Common myeloid progenitor, CD34-positive (primary cell): ENCODE data around the gene MARCHF5.
"Not testable (repeated sequence)": the region's sequence is repeated elsewhere in the genome, so short reads cannot be mapped to it uniquely, and the experiment has no call there.

Source experiments
- CTCF ChIA-PET: fragments of 350-600 bp; sonication (Branson Sonifier 250); formaldehyde crosslinking; loops from one replicate; lab custom pipeline; 2021; ENCODE audit warnings: antibody characterized with exemption; lab: Charles Lee
- POLR2A ChIA-PET: fragments of 350-600 bp; sonication (Branson Sonifier 250); formaldehyde crosslinking; loops from one replicate; lab custom pipeline; 2021; ENCODE audit warnings: antibody characterized with exemption; lab: Charles Lee
- DNase-seq, 3 donors: peaks; one replicate each; pipeline versions ENCODE4 v3.0.0 to v3.0.0-alpha.2; 2013
- H3K27ac ChIP-seq, 2 experiments: 1 replicate in 1 of 2; 2 replicates in 1 of 2; pipeline ENCODE4 v1.7.0; 2013; ENCODE audit warnings: inconsistent platforms in 2 of 2, low read length in 2 of 2, mild to moderate bottlenecking in 2 of 2, low read depth in 1 of 2, moderate library complexity in 1 of 2; ENCODE audit not compliant: severe bottlenecking in 2 of 2, insufficient read depth in 1 of 2, poor library complexity in 1 of 2
- H3K27me3 ChIP-seq, 5 experiments: replicated peaks in 2 of 5; 1 replicate in 3 of 5; 2 replicates in 2 of 5; pipeline versions ENCODE4 v1.6.1 to v1.7.0; 2013; ENCODE audit warnings: low read length in 4 of 5, mild to moderate bottlenecking in 2 of 5, moderate library complexity in 2 of 5, inconsistent platforms in 1 of 5; ENCODE audit not compliant: insufficient read depth in 5 of 5, control insufficient read depth in 4 of 5
- H3K36me3 ChIP-seq, 4 experiments: 1 replicate in 2 of 4; 2 replicates in 2 of 4; pipeline versions ENCODE4 v1.6.1 to v1.7.0; 2013; ENCODE audit warnings: low read length in 3 of 4, control low read depth in 1 of 4, mild to moderate bottlenecking in 1 of 4; ENCODE audit not compliant: control insufficient read depth in 4 of 4, insufficient read depth in 4 of 4
- H3K4me1 ChIP-seq, 4 experiments: 1 replicate in 3 of 4; 2 replicates in 1 of 4; pipeline versions ENCODE4 v1.6.1 to v1.7.1; 2013; ENCODE audit warnings: low read length in 3 of 4, mild to moderate bottlenecking in 3 of 4, control low read depth in 1 of 4, inconsistent platforms in 1 of 4, moderate library complexity in 1 of 4; ENCODE audit not compliant: control insufficient read depth in 4 of 4, insufficient read depth in 4 of 4; ENCODE audit errors: control extremely low read depth in 1 of 4
- H3K4me3 ChIP-seq, 7 experiments: 1 replicate in 4 of 7; 2 replicates in 3 of 7; pipeline versions ENCODE4 v1.5.1 to v1.7.0; 2013; ENCODE audit warnings: mild to moderate bottlenecking in 7 of 7, low read length in 6 of 7, moderate library complexity in 6 of 7, inconsistent platforms in 2 of 7, low read depth in 2 of 7, control low read depth in 1 of 7; ENCODE audit not compliant: insufficient read depth in 4 of 7, control insufficient read depth in 1 of 7; ENCODE audit errors: extremely low read depth in 1 of 7
- H3K9me3 ChIP-seq, 5 experiments: 1 replicate in 4 of 5; 2 replicates in 1 of 5; pipeline versions ENCODE4 v1.6.1 to v1.7.1; 2013; ENCODE audit warnings: low read length in 4 of 5, mild to moderate bottlenecking in 2 of 5, inconsistent platforms in 1 of 5, low read depth in 1 of 5, moderate library complexity in 1 of 5; ENCODE audit not compliant: control insufficient read depth in 4 of 5, insufficient read depth in 2 of 5; ENCODE audit errors: control extremely low read depth in 1 of 5
- WGBS: methylation state at CpG from one replicate; pipeline ENCODE4 v1.1.5; 2013; ENCODE audit not compliant: insufficient coverage; 5-methylcytosine and 5-hydroxymethylcytosine counted together

MARCHF5 gene

DNA sequence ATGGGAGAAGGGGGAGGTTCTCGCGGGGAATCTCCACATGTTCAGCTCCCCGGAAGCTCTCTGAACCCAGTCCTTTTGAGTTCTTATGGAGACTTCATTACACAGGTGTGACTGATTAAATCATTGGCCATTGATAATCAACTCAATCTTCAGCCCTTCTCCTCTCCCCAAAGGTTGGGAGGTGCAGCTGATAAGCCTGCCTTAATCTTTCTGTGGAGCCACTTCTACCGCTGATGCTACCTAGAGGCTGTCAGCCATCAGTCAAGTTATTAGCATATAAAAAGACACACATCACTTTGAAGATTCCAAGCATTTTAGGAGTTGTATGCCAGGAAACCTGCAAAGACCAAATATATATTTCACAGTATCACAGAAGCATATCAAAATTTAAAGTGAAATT lies 91.7 kb downstream of the MARCHF5 start:
- 91% methylated on average over 1 of the region's 4 CpGs for WGBS
- POLR2A ChIA-PET, result interaction anchor here (0.6 kb wide), 1 partner anchor 9 kb away, joined by 3 read pairs; no protein-coding TSS in a partner anchor
- CTCF ChIA-PET, result interaction anchor here (1.8 kb wide), 1 partner anchor 20 kb away, joined by 5 read pairs; no protein-coding TSS in a partner anchor
- no peak for DNase-seq
- Histone ChIP-seq H3K4me1 (peaks cover 0 to 12% (median 9%) of the 10 kb centered on the region in 4 experiments), H3K27me3 (peaks cover 0 to 2% (median 0%) of the 10 kb centered on the region in 5 experiments), H3K4me3 (no peak overlapping the region), H3K36me3 (no peaks in the 10 kb centered on the region), H3K27ac (no peak overlapping the region), H3K9me3 (no peaks in the 10 kb centered on the region)

DNA sequence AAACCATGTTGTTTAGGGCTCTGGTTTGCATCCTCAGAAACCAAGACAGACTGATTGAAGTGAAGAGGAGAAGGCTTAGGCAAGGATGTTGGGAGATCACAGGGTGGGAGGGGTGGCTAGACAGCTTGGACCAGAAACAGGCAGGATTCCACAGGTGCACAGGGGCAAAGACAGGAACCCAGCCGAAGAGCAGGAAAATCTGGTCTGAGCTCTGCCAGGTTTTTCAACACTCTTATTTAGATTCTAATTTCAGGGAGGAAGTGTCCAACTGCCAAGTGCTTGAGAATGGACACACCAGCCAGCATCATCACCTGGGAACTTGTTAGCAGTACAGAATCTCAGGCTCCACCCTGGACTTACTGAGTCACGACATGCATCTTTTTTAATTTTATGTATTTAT lies 93.8 kb downstream of the MARCHF5 start:
- Histone ChIP-seq H3K9me3 (no peaks in the 10 kb centered on the region), H3K4me1 (peaks cover 0 to 12% (median 9%) of the 10 kb centered on the region in 4 experiments), H3K27ac (no peak overlapping the region), H3K4me3 (no peak overlapping the region), H3K27me3 (peaks cover 0 to 2% (median 0%) of the 10 kb centered on the region in 5 experiments), H3K36me3 (no peaks in the 10 kb centered on the region)
- ChIA-PET CTCF (no interaction called here), POLR2A (no interaction called here)
- WGBS, result 100% methylated on average over 1 of the region's 2 CpGs
- DNase-seq, result no peak

DNA sequence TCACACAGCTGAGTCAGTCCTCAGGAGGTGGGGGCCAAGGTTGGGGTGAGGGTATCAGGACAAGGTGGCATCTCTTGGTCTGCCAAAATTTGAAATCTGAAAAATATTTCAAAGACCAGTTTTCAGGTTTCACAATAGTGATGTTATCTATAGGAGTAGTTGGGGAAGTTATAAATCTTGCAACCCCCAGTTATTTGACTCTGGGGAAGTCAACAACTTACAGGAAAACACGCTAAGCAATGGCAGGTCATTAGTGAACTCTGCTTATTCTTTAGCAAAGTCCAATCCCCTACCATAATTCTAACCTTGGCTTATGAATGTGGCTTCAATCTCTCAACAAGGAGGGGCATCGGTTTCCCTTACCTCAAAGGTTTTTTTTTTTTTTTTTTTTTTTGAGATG lies 94.9 kb downstream of the MARCHF5 start:
- POLR2A ChIA-PET, result no interaction called here
- H3K27ac ChIP-seq, result no peak overlapping the region
- no peak overlapping the region for H3K4me3 ChIP-seq
- DNase-seq, result peak; percentile 20 to 67 (median 53)
- H3K27me3 ChIP-seq, result no peaks in the 10 kb centered on the region
- no peaks in the 10 kb centered on the region for H3K36me3 ChIP-seq
- CTCF ChIA-PET, result no interaction called here
- 0% methylated on average over 1 of the region's 2 CpGs for WGBS
- H3K9me3 ChIP-seq, result no peaks in the 10 kb centered on the region
- H3K4me1 ChIP-seq, result peaks cover 0 to 12% (median 9%) of the 10 kb centered on the region in 4 experiments

DNA sequence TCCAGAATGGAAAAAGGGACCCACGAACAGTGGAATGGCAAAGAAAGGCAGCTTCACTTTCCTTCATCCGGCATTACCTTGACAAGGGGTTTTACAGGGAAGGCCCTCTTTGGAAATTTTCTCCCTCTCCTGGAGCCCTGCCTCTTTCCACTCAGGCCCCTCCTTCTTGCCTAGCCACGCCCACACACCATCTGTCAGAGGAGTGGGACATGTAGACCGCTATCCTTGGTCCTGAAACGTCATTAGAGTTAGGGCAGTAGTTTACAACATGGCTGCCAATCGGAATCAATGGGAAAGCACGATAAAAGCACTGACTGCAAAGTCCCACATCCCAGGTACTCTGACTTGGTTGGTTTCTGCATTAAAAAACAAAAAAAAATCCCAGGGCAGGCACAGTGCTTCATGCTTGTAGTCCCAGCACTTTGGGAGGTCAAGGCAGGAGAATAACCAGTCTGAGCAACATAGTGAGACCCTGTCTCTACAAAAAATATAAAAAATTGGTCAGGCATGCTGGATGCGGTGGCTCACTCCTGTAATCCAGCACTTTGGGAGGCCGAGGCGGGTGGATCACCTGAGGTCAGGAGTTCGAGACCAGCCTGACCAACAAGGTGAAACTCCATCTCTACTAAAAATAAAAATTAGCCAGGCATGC lies 96.4 kb downstream of the MARCHF5 start:
- 54% methylated on average over 10 of the region's 11 CpGs for WGBS
- CTCF ChIA-PET, result no interaction called here
- peak; percentile 72 to 88 (median 85) for DNase-seq
- H3K4me1 ChIP-seq, result peaks cover 0 to 12% (median 9%) of the 10 kb centered on the region in 4 experiments
- H3K4me3 ChIP-seq, result no peak overlapping the region
- H3K27ac ChIP-seq, result no peak overlapping the region
- POLR2A ChIA-PET, result no interaction called here
- no peaks in the 10 kb centered on the region for H3K27me3 ChIP-seq
- no peaks in the 10 kb centered on the region for H3K36me3 ChIP-seq
- H3K9me3 ChIP-seq, result no peaks in the 10 kb centered on the region

DNA sequence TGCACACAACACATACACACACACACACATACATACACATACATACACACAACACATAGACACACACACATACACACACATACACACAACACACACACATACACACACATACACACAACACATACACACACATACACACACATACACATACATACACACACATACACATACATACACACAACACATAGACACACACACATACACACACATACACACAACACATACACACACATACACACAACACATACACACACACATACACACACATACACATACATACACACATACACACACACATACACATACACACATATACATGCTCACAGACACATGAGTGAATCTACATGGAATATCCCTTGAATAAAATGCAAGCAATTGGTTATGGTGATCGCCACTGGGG lies 102.2 kb downstream of the MARCHF5 start:
- H3K4me1 ChIP-seq, H3K36me3 ChIP-seq, H3K9me3 ChIP-seq, H3K27me3 ChIP-seq, CTCF ChIA-PET, DNase-seq, H3K27ac ChIP-seq, H3K4me3 ChIP-seq: not testable (repeated sequence)
- POLR2A ChIA-PET, result interaction anchor here (0.6 to 0.7 kb wide), 2 partner anchors 67 to 300 kb away, joined by 3 to 5 read pairs; no protein-coding TSS in a partner anchor
- WGBS, result no CpG with 5 or more reads among the region's 1 CpG

DNA sequence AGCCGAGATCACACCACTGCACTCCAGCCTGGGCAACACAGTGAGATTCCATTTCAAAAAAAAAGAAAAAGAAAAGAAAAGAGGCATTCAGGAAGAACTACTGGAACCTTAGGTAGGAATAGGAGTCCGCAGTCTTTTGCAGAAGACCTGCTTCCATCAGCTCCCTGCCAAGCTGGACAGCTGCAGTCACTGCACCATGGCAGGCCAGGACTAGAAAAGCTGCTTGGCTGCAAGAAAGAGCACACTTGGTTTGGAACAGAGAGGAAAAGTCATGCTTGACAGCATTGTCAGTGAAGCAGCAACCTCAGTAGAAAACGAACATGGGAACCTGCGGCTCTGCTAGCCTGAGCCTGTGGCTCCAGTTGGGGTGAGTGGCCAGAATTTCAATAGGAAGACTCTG lies 104.3 kb downstream of the MARCHF5 start:
- ChIA-PET POLR2A (no interaction called here), CTCF (no interaction called here)
- H3K4me3 ChIP-seq, result no peak overlapping the region
- no peaks in the 10 kb centered on the region for H3K36me3 ChIP-seq
- H3K27me3 ChIP-seq, result no peaks in the 10 kb centered on the region
- H3K27ac ChIP-seq, result no peak overlapping the region
- H3K9me3 ChIP-seq, result no peaks in the 10 kb centered on the region
- DNase-seq, result no peak
- no peaks in the 10 kb centered on the region for H3K4me1 ChIP-seq
- 95% methylated on average over 4 of the region's 4 CpGs for WGBS

DNA sequence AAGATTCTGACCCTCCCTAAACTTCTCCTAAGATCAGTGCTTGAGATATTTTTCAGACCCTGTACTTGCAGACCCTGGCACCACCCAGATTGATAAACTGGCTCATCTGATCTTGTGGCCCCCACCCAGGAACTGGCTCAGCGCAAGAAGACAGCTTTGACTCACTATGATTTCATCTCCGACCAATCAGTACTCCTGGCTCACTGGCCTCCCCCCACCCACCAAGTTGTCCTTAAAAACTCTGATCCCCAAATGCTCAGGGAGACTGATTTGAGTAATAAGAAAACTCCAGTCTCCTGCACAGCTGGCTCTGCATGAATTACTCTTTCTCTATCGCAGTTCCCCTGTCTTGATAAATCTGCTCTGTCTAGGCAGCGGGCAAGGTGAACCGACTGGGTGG lies 111.3 kb downstream of the MARCHF5 start:
- H3K27me3 ChIP-seq, H3K4me1 ChIP-seq, H3K9me3 ChIP-seq, POLR2A ChIA-PET, DNase-seq, H3K36me3 ChIP-seq, H3K4me3 ChIP-seq, H3K27ac ChIP-seq: not testable (repeated sequence)
- CTCF ChIA-PET, result interaction anchor here (0.6 kb wide), 2 partner anchors 110 to 482 kb away, joined by 3 read pairs; no protein-coding TSS in a partner anchor
- WGBS, result 91% methylated on average over 5 of the region's 5 CpGs
